HT-29 (cell line): ENCODE data around the gene PCYT1A. TPM values are rescaled to one million over a fixed set of nuclear protein-coding genes. Genes with fewer than 3 reads are reported as not detected.
"Not testable (repeated sequence)": the region's sequence is repeated elsewhere in the genome, so short reads cannot be mapped to it uniquely, and the experiment has no call there.

Source experiments
- DNase-seq: peaks from one replicate; pipeline ENCODE4 v3.0.0-alpha.2; 2015; ENCODE audit warnings: low spot score
- total RNA-seq: library from RNA; depleted of rRNA; stranded (reverse); fragments of >200 nt; shearing (Covaris generic); gene quantifications from 2 replicates; pipeline ENCODE4 v1.2.3, GENCODE V29; 2014

The PCYT1A gene
- total RNA-seq, 1 experiment from 2014 or later = 30.6 TPM

GRCh38 chr3:196216089-196216564, 71.4 kb downstream of the PCYT1A start, which contains the start of gene SLC51A:
Gene SLC51A (plus strand): TSS chr3:196216534. CDS start chr3:196216713, 179 bp downstream.
- DNase-seq = peak; percentile 12

GRCh38 chr3:196215493-196216020, 72.0 kb downstream of the PCYT1A start:
- no peak for DNase-seq

GRCh38 chr3:196214783-196215441, 72.6 kb downstream of the PCYT1A start:
- no peak for DNase-seq

GRCh38 chr3:196210673-196211556, 76.6 kb downstream of the PCYT1A start, which contains the start of gene ZDHHC19:
Gene ZDHHC19 (minus strand): TSS chr3:196211400. CDS start chr3:196211315, 85 bp downstream.
- no peak for DNase-seq

GRCh38 chr3:196209944-196210672, 77.4 kb downstream of the PCYT1A start:
- DNase-seq = not testable (repeated sequence)

GRCh38 chr3:196208942-196209695, 78.4 kb downstream of the PCYT1A start:
- no peak for DNase-seq

GRCh38 chr3:196207833-196208607, 79.5 kb downstream of the PCYT1A start:
- DNase-seq = no peak

- DNase-seq = no peak
Observed at GRCh38 chr3:196207159-196207832, 80.2 kb downstream of the PCYT1A start.

- DNase-seq = not testable (repeated sequence)
Observed at GRCh38 chr3:196205442-196206205, 81.9 kb downstream of the PCYT1A start.

GRCh38 chr3:196203846-196204245, 83.7 kb downstream of the PCYT1A start:
- DNase-seq = no peak

- DNase-seq = no peak
Observed at GRCh38 chr3:196202516-196202970, 85.0 kb downstream of the PCYT1A start.

GRCh38 chr3:196198771-196199753, 88.5 kb downstream of the PCYT1A start:
- DNase-seq = no peak

GRCh38 chr3:196198081-196198675, 89.3 kb downstream of the PCYT1A start:
- no peak for DNase-seq

GRCh38 chr3:196197524-196197923, 90.0 kb downstream of the PCYT1A start:
- no peak for DNase-seq

GRCh38 chr3:196195664-196196265, 91.8 kb downstream of the PCYT1A start:
- no peak for DNase-seq

GRCh38 chr3:196194542-196194915, 93.0 kb downstream of the PCYT1A start:
- DNase-seq = no peak
